ENCODE results near the gene LYRM1. TPM values are rescaled to one million over a fixed set of nuclear protein-coding genes. Genes with fewer than 3 reads are reported as not detected.
A peak's percentile ranks its signal among the peaks of the same experiment; 100 is the strongest.

LYRM1 gene
- total RNA-seq, 3 donors from 2014 or later: 42.6 to 54.6 (median 50.9) TPM

- no peak for DNase-seq (ENCODE audit: low spot score in 2 of 2)
- Histone ChIP-seq H3K4me1 (no peaks in the 10 kb centered on the region), H3K27ac (no peak overlapping the region), H3K4me3 (no peak overlapping the region), H3K9me3 (no peaks in the 10 kb centered on the region), H3K36me3 (no peaks in the 10 kb centered on the region), H3K27me3 (no peaks in the 10 kb centered on the region)
- TF ChIP-seq POLR2A (IDR thresholded peaks at IDR 0.05): no peak
- TF ChIP-seq, protein P1, sequence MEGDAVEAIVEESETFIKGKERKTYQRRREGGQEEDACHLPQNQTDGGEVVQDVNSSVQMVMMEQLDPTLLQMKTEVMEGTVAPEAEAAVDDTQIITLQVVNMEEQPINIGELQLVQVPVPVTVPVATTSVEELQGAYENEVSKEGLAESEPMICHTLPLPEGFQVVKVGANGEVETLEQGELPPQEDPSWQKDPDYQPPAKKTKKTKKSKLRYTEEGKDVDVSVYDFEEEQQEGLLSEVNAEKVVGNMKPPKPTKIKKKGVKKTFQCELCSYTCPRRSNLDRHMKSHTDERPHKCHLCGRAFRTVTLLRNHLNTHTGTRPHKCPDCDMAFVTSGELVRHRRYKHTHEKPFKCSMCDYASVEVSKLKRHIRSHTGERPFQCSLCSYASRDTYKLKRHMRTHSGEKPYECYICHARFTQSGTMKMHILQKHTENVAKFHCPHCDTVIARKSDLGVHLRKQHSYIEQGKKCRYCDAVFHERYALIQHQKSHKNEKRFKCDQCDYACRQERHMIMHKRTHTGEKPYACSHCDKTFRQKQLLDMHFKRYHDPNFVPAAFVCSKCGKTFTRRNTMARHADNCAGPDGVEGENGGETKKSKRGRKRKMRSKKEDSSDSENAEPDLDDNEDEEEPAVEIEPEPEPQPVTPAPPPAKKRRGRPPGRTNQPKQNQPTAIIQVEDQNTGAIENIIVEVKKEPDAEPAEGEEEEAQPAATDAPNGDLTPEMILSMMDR (IDR thresholded peaks at IDR 0.05): no peak
- intact Hi-C loops (cut with DNase I; ENCODE audit: low total_unique reads): no loop called here
Observed at GRCh38 chr16:20886320-20886719, 14.3 kb upstream of the LYRM1 start.

GRCh38 chr16:20887207-20887606 is 13.4 kb upstream of the LYRM1 start:
- H3K27me3 ChIP-seq: no peaks in the 10 kb centered on the region
- no peak overlapping the region for H3K27ac ChIP-seq
- H3K9me3 ChIP-seq: no peaks in the 10 kb centered on the region
- TF ChIP-seq, protein P1 (IDR thresholded peaks at IDR 0.05): no peak
- TF ChIP-seq POLR2A (IDR thresholded peaks at IDR 0.05) (no peak), POLR2AphosphoS5 (IDR thresholded peaks at IDR 0.05) (no peak)
- no peak overlapping the region for H3K4me3 ChIP-seq
- no peaks in the 10 kb centered on the region for H3K36me3 ChIP-seq
- intact Hi-C loops (cut with DNase I; ENCODE audit: low total_unique reads): no loop called here
- no peaks in the 10 kb centered on the region for H3K4me1 ChIP-seq
- DNase-seq (ENCODE audit: low spot score in 2 of 2): no peak

- H3K36me3 ChIP-seq: no peaks in the 10 kb centered on the region
- TF ChIP-seq, protein P1 (IDR thresholded peaks at IDR 0.05): no peak
- TF ChIP-seq POLR2A (IDR thresholded peaks at IDR 0.05) (no peak), POLR2AphosphoS5 (IDR thresholded peaks at IDR 0.05) (no peak)
- no peak for DNase-seq (ENCODE audit: low spot score in 2 of 2)
- no peaks in the 10 kb centered on the region for H3K27me3 ChIP-seq
- no peaks in the 10 kb centered on the region for H3K9me3 ChIP-seq
- no peak overlapping the region for H3K27ac ChIP-seq
- intact Hi-C loops (cut with DNase I; ENCODE audit: low total_unique reads): no loop called here
- H3K4me1 ChIP-seq: no peaks in the 10 kb centered on the region
- H3K4me3 ChIP-seq: no peak overlapping the region
Observed at GRCh38 chr16:20889625-20890275, 10.8 kb upstream of the LYRM1 start.

- Histone ChIP-seq H3K4me3 (no peak overlapping the region), H3K27ac (no peak overlapping the region), H3K9me3 (no peaks in the 10 kb centered on the region), H3K4me1 (peaks cover 0 to 8% of the 10 kb centered on the region in 2 donors), H3K27me3 (no peaks in the 10 kb centered on the region), H3K36me3 (no peaks in the 10 kb centered on the region)
- no peak for DNase-seq (ENCODE audit: low spot score in 2 of 2)
- TF ChIP-seq, protein P1 (IDR thresholded peaks at IDR 0.05): no peak
- TF ChIP-seq POLR2A (IDR thresholded peaks at IDR 0.05) (no peak), POLR2AphosphoS5 (IDR thresholded peaks at IDR 0.05) (no peak)
- intact Hi-C loops (cut with DNase I; ENCODE audit: low total_unique reads): no loop called here
Observed at GRCh38 chr16:20894388-20894787, 6.2 kb upstream of the LYRM1 start.

DNA sequence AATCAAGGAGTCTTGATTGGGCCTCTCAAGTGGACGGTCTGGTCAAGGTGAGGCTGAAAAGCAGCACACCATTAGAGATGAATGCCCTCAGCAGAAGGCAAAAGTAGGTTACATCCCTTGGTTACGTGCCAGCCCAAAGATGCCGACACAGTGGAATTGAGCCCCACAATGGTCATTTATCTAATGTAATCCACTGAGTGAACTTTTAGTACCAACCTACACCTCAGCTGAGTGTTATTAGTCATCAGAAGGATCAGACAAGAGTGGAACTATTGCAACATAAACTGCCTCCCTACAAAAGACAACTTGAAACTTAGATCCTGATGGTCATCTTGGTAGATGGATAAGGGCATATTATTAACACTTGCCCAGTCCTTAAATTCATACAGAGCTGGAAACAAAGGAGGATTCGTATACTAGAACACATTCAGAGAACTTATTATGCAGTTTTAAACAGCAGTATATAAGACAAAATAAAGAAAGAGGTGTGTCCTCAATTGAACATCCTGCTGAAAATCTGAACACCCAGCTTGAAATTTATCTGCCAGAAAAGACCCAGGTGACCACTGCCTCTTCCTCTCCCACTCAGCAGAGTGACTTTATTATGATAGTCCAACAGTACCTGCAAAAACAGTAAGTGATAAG is 3.2 kb upstream of the LYRM1 start:
- Histone ChIP-seq H3K9me3 (no peaks in the 10 kb centered on the region), H3K4me3 (peak overlapping the region in 1 of 3 donors; percentile 78), H3K27ac (peak overlapping the region; percentile 33 to 62), H3K36me3 (no peaks in the 10 kb centered on the region), H3K27me3 (no peaks in the 10 kb centered on the region), H3K4me1 (peaks cover 0 to 10% of the 10 kb centered on the region in 2 donors)
- TF ChIP-seq POLR2AphosphoS5 (IDR thresholded peaks at IDR 0.05) (no peak), POLR2A (IDR thresholded peaks at IDR 0.05) (no peak)
- TF ChIP-seq, protein P1 (IDR thresholded peaks at IDR 0.05): no peak
- intact Hi-C loops (cut with DNase I; ENCODE audit: low total_unique reads): loop anchor here (5.0 kb wide), 1 partner anchor 1735 kb away; no protein-coding TSS in a partner anchor
- no peak for DNase-seq (ENCODE audit: low spot score in 2 of 2)

Data from breast epithelium (tissue), 4 donors.